ENCODE data around the gene CDH24.

- TF ChIP-seq CTCF (IDR thresholded peaks at IDR 0.05) (peak; percentile 87 to 97 (median 94)), POLR2A (IDR thresholded peaks at IDR 0.05) (peak in 1 of 3 donors; percentile 19)
Measured at GRCh38 chr14:23057757-23058653, 685 bp upstream of the CDH24 start.

All from body of pancreas (tissue), 4 donors.